ENCODE measurements around the gene MTA2.

The MTA2 gene

GRCh38 chr11:62611705-62612365 is 10.2 kb upstream of the MTA2 start:
- peak overlapping the region; percentile 81 for H3K27ac ChIP-seq
- TF ChIP-seq, protein P1, sequence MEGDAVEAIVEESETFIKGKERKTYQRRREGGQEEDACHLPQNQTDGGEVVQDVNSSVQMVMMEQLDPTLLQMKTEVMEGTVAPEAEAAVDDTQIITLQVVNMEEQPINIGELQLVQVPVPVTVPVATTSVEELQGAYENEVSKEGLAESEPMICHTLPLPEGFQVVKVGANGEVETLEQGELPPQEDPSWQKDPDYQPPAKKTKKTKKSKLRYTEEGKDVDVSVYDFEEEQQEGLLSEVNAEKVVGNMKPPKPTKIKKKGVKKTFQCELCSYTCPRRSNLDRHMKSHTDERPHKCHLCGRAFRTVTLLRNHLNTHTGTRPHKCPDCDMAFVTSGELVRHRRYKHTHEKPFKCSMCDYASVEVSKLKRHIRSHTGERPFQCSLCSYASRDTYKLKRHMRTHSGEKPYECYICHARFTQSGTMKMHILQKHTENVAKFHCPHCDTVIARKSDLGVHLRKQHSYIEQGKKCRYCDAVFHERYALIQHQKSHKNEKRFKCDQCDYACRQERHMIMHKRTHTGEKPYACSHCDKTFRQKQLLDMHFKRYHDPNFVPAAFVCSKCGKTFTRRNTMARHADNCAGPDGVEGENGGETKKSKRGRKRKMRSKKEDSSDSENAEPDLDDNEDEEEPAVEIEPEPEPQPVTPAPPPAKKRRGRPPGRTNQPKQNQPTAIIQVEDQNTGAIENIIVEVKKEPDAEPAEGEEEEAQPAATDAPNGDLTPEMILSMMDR (IDR thresholded peaks at IDR 0.05), result no peak
- no peak for TF ChIP-seq ZFX (IDR thresholded peaks at IDR 0.05; ENCODE audit: borderline replicate concordance)

DNA sequence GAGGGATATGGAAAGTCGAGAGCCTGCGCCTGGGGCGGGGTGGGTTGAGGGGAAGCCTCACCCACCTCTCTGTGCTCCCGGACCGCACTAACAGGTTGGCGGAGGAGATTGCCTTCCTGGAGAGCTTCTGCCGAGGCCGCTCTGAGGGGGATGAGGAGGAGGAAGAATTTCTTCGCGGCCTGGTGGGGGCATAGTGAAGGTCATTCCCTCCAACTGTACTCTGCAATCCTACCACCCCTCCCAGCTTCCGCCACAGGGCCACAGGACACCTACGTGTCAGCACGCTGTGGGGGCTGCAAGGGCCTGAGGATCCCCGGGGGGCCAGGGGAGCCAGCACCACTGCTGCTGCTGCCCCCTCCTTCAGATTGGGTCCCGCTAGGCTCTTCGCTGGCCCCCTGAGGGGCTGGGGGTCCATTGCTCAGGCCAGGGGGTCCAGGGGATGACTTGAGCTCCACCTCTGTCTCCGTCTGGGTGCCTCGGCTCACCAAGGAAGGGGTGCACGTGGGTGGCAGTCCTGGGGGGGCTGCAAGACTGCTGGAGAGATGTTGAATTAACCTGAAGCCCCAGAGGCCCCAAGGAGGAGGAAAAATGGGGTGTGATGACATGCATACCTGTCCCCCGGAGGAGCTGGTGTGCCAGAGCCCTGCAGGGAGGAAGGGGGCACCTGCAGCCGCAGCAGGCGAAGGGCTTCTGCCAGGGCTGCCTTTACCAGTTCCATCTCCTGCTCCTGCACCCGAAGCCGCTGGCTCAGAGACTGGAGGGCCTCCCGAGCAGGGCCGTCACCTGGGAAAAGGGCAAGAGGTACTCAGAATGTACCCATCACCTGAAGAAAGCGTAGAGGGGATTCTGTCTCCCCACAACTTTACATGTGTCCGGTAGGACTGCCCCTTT is 9.4 kb upstream of the MTA2 start:
- TF ChIP-seq ZFX (IDR thresholded peaks at IDR 0.05; ENCODE audit: borderline replicate concordance), result no peak
- TF ChIP-seq, protein P1 (IDR thresholded peaks at IDR 0.05), result no peak
- peak overlapping the region; percentile 81 for H3K27ac ChIP-seq

DNA sequence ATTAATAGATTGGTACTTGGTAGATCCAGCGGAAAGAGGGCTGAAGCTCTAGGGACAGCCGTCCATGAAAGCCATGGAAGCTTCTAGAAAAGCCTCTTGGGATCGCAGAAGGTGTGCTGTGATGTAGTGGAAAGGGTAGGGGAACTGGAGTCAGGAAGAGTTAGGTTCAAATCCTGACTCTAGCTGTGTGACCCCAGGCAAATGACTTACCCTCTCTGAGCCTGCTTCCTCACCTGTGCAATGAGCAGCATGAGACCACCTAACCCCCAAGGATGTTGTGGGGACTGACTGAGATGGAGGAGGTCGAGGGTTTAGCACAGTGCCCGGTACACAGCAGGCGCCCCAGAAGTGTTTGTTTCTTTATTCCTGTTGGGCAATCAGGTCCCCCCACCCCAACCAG is 8.7 kb upstream of the MTA2 start:
- TF ChIP-seq, protein P1 (IDR thresholded peaks at IDR 0.05), result no peak
- H3K27ac ChIP-seq, result no peak overlapping the region

- TF ChIP-seq ZFX (IDR thresholded peaks at IDR 0.05; ENCODE audit: borderline replicate concordance), result no peak
- TF ChIP-seq, protein P1 (IDR thresholded peaks at IDR 0.05), result no peak
- H3K27ac ChIP-seq, result no peak overlapping the region
Measured at GRCh38 chr11:62608776-62609175, 7.1 kb upstream of the MTA2 start.

GRCh38 chr11:62607714-62608113 is 6.0 kb upstream of the MTA2 start:
- no peak for TF ChIP-seq ZFX (IDR thresholded peaks at IDR 0.05; ENCODE audit: borderline replicate concordance)

GRCh38 chr11:62605902-62606301 is 4.2 kb upstream of the MTA2 start:
- no peak overlapping the region for H3K27ac ChIP-seq
- TF ChIP-seq, protein P1 (IDR thresholded peaks at IDR 0.05), result no peak
- no peak for TF ChIP-seq ZFX (IDR thresholded peaks at IDR 0.05; ENCODE audit: borderline replicate concordance)

More at GRCh38 chr11:62607714-62608113, 6.0 kb upstream of the MTA2 start:
- H3K27ac ChIP-seq, result no peak overlapping the region

GRCh38 chr11:62605467-62605866 is 3.8 kb upstream of the MTA2 start:
- H3K27ac ChIP-seq, result no peak overlapping the region
- TF ChIP-seq, protein P1 (IDR thresholded peaks at IDR 0.05), result no peak
- TF ChIP-seq ZFX (IDR thresholded peaks at IDR 0.05; ENCODE audit: borderline replicate concordance), result no peak

Measured in 22Rv1 (cell line).